Activated CD8-positive, alpha-beta memory T cell treated with anti-CD3 and anti-CD28 coated beads, Interleukin-2, amount 50 U/mL, for 24 hours (primary cell): ENCODE measurements around the gene SPOCD1.

Experiments used
- DNase-seq: peaks from one replicate; pipeline ENCODE4 v3.0.0-alpha.2; 2020; ENCODE audit errors: extremely low read depth

The SPOCD1 gene

DNA sequence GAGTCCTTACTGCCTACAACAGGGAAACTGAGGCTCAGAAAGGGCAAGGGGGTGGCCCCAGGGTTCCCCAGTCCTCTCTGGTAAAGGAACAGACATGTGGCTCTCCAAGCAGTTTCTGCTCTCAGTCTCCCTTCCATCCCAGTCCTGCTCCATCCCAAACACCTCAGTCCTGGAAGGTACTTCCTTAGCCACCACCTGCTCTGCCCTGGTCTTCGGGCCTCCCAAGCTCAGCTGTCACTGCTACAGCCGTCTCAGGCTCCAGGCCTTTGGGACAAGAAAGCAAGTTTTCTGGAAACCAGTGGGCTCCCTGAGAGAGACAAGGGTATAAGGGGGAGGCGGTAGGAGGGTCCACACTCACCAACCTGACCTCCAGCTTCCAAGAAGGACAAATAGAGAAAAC, 28.6 kb downstream of the SPOCD1 start:
- DNase-seq = no peak

GRCh38 chr1:31786366-31787060, 29.3 kb downstream of the SPOCD1 start:
- no peak for DNase-seq

DNA sequence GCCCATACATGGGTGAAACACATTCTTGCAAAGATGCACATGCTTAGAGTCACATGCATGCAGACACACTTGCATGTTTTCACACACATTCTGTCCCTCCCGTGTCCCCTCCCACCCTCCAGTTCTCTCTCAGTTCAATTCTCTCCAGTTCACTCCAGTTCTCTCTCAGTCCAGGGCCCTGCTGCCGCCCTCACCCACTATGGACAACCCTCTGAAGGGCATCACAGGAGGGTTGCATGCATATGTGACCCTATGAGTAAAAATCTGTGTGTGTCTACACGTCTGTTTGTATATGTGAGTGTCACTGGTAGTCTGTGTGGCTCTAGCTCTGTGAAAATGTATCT, 29.9 kb downstream of the SPOCD1 start:
- no peak for DNase-seq

DNA sequence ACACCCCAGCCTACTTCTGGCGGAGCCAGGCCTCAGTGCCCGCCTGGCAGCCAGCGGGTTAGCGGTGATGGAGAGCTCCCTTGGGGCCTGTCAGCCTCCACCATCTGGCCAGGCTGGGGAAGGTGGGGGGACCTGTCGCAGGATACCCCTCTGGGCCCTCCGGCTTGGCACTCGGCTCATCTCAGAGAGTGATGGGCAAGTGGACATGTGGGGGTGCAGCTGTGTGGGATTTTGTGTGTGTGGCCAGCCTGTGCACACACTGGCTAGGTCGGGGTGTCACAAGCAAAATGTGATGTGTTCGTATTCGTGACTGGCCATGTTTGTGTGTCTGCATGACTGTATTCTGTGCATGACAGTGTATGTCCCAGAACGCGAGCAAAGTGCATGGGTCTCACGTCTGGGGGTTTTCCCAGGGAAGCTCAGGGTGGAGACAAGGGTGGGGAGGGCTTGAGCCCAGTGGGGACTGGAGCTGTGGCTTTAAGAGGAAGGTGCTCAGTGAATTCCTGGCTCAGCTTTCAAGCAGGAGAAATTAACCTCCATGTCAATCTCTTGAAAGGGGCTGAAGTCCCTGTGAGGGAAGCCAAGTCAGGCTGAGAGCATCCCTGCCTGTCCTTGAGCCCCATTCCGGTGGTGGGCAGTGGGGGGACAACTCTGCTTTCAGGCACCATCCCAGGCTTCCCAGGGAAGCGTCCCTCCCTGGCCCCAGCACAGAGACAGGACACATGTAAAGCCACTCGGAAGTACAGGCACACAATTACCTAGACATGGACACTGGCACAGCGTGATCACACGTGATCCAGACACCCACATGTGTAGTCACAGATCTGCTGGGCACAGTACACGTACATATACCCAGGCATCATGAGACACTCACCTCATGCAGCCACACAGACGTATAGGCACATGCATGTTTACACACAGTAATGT, 30.5 kb downstream of the SPOCD1 start:
- DNase-seq = no peak

DNA sequence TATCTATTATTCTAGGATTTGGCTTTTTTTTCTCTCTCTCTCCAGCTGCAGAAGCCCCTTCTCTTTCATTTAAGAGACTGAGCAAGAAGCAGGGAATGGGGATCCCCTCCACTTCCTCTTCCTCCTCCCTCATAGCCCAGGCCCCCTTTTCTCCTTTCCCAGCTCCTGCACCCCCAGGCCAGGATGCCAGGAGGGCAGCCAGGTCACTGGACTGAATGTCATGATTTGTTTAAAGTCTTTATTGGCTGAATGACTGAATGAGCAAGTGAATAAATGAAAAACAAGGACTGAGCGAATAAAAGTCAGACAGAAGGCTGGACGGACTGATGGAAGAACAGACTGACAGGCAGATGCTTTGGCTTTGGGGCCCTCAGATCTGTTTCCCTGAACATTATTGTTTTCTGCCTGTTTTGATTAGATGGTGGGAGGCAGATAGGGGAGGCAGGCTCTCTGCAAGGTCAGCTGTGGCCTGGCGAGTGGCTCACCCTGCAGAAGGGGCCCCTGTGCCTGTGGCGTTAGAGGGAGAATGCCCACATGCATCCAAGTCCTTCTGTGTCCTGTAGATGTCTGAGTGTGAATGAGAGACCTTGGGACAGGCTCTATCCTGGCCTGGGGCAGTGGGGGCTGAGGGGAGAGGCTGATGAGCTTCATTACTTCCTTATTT, 31.3 kb downstream of the SPOCD1 start:
- no peak for DNase-seq

DNA sequence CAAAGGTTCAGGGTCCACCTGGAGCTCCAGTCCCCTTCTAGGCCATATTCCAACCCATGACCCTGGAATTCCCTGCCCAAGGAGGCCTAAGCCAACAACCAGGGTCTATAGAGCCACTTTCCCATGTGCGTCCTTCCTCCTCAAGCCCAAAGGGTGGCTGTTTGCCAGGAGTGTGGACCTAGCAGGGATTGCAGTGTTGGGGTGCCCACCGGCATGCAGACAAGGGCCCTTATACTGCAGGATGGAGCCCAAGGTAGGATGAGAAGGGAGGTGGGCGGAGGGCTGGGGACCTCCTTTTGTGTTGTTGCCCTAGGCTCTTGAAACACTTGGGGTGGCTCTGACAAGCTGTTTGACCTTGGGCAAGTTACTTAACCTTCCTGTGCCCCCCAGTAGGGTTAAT, 32.0 kb downstream of the SPOCD1 start:
- no peak for DNase-seq

DNA sequence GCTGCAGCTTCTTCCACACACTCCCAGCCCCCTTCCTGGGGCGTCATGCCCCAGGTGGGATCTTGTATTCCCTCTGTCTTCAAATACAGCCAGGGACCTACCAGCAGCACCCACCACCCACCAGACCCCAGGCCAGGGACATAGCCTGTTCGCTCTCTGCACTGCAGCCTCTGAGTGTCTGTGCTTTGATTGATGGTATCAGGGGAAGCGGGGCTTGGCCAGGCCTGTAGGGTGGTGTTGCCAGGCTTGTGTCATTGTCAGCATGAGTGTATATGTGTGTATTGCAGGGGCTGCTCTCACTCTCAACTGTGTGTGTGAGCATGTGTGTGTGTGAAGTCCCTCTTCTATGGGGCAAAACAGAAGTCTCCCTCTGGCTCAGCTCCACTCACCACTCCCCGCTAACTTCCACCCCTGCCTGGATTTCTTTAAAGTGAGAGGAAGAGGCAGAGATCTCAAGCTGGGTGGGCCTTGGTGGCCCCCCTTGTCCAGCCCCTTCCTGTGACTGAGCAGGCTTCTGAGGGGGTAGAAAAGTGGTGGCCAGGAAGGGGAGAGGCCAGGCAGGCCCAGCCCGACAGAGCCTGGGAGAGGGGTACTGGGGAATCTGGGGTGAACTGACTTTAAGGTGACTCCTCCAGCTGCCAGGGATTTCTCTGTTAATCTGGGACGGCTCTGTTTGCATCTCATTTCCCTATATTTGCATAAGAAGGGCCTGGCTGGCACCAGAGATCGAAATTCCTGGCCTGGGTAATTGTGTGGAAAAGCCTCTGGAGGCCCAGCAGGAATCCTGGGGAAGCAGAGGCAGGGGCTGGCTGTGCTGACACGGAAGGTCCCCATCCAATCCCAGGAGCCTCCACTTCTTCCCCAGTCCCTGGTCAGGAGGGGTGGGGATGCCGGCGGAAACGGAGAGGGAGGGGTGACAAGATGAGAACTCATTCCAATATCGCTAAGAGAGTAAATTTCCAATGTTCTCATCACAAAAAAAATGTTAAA, 33.1 kb downstream of the SPOCD1 start:
- no peak for DNase-seq

DNA sequence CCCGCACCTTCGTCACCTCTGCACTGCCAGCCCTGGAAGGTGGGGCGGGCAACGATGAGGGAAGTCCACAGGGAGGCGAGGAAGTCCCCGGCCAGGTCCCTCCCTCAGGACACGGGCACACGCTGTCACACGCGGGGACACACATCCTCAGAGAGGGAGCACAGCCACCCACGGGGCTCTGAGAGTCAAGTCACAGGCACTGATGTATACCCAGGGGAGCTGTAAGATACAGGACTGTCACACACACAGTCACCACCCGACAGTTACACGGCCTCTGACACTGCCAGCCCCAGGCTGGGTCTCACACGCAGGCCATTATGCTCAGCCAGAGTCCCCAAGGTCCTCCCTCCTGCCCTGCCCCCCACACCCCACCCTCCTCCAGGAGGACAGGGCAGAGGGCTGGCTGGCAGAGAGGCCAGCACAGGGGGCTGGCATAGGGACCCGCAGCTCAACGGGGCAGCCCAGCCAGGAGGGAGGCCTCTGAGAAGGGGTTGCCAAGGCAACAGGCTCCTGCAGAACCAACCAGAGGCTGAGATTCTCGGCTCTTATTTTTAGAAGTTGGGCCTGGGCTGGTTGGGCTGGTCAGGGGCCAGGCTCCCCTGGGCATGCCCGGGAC, 34.0 kb downstream of the SPOCD1 start:
- DNase-seq = no peak

DNA sequence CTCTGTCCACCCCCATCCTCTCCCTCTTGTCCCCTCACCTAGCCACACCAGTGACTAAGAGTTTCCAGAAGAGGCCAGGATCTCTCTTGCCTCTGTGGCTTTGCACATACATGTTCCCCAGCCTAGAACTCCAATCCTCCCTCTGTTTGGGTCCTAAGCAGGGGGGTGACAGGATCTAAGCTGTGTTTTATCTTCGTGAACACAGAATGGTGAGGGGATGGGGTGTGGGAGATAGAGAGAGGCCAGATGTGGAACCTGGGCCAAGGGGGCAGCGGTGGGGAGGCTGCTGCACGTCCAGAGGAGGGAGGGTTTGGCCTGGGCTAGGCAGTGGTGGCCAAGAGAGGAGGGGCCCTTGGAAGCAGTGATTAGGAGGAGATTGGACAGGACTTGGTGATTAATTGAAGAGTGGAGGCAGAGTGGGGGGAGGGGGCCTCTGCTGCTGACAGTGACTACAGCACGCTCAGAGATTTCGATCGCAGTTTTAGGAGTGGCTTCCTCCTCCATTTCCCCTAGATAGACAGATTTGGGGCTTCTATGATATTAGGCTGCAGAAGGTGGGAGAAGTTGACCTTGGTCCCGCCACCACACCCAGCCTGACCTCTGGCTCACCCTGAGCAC, 34.6 kb downstream of the SPOCD1 start:
- no peak for DNase-seq

- no peak for DNase-seq
Observed at GRCh38 chr1:31780632-31781031, 35.2 kb downstream of the SPOCD1 start.

DNA sequence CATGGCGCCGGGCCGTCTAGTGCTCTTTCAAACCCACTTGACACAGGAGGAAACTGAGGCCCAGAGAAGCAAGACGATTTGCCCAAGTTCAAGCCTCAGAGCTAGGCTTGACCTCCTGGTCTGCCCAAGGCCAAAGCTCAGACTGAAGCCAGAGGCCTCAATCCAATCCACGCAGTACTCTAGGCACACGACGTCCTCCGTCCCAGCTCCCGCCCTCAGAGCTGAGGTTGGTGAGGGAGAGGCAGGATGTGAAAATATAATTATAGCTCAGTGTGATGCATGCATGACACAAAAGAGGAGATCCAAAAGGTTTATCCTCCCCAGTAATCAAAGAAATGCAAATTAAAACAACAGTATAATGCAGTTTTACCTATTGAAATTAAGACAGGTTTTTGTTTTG, 36.1 kb downstream of the SPOCD1 start:
- DNase-seq = no peak

GRCh38 chr1:31778763-31779488, 36.9 kb downstream of the SPOCD1 start:
- DNase-seq = no peak

DNA sequence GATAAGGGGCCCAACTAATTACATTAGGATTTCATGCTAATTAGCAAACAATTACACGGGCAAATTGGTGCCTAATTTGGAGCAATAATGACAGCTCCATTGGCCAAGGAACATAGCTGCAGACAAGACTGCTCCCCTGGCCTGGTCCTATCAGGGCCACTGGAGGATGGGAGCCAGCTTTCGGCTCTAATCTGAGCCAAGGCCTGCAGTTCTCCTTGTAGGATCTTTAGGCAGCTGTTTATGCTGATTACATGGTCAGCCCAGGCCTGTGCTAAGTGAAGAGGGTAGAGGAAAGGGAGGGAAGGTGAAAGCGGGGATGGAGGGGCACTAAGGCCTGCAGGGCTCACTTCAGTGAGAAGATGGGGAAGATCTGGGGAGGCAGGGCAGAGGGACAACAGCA, 39.3 kb downstream of the SPOCD1 start:
- no peak for DNase-seq

GRCh38 chr1:31776032-31776431, 39.8 kb downstream of the SPOCD1 start:
- DNase-seq = no peak

DNA sequence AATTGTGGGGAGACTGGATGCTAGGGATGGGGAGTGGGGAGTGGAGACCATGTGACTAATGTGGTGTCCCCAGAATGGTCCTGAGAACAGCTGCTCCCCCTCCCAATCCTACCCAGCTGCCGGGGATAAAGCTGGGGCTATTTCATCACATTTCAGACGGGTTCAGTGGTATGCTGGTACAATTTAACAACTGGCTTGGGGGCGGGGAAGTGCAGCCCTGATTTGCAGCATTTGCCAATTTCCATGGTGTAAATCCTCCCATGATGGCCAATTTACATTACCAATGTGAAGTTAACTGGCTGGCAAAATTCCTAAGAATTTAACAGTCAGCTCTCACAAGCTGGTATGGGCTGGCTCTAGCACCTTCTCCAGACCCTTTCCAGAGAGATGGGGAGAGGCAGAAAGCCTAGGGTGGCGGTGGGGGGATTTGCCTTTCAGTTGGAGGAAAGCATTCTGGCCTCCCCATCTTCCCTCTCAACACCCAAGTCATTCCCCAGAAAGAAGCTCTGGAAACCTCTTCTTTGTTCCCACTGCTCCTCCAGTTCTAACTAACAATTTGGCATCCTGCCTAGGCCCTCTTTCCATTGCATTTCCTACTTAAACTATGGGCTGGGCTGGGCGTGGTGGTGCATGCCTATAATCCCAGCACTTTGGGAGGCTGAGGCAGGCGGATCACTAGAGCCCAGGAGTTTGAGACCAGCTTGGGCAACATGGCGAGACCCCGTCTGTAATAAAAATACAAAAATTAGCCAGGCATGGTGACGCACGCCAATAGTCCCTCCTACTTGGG, 40.4 kb downstream of the SPOCD1 start:
- DNase-seq = no peak

DNA sequence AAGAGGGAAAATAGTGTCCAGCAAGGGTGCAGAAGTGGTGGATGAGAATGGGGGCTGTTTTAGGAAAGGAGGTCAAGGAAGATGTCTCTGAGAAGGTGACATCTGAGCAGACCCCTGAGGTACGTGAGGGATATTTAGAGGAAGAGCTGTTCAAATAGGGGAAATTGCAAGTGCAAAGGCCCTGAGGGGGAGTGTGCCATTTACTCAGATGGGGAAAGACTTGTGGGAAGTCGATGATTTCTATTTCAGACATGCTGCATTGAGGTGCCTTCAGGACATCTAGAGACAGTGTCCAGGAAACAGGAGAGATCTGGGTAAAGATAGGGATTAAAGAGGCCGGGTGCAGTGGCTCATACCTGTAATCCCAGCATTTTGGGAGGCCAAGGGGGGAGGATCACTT, 41.3 kb downstream of the SPOCD1 start:
- DNase-seq = no peak

DNA sequence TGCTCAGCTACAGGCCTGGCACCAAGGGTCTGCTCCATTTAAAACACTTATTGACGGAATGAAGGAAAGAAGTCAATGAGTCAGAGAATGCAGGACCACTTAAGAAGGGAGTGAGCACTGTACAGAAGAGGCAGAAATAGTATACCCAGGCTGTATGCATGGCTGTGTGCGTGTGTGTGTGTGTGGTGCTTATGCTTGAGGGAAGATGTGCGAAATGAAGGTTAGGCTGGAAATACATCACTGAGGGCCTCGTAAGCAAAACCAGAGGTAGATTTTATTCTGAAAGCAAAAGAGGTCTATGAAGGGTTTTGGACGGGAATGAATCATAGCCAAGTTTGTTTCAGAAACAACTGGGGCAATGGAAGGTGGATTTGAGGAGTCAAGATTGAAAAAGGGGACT, 42.0 kb downstream of the SPOCD1 start:
- no peak for DNase-seq

DNA sequence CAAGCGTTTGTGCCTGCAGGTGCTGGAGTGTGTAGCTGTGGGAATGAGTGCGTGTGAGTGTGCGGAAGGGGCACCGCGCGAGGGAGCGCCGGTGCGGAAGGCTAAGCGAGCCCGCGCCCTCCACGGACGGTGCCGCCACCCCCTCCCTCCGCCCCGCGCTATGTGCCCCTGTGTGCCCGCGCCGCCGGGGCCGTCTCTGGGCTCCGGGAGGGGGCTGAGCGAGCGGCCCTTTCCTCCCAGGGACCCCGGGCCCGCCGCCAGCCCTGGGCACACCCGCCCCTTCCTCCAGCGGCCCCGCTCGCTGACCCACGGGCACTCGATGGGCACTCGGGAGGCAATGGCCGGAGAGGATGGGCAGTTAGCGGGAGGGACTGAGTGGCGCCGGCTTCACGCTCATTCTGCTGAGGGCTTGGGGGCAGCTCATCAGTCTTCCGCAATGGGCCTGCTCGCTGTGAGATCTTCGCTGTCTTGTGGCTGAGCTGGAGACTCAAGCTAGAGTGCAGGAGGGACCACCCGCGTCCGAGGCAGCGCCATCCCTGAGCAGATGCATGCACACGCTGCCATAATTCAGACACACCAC, 43.1 kb downstream of the SPOCD1 start:
- DNase-seq = no peak
